ENCODE data around the gene SARNP.

- TF ChIP-seq CTCF (IDR thresholded peaks at IDR 0.05) (no peak), POLR2A (IDR thresholded peaks at IDR 0.05) (no peak)
Measured at GRCh38 chr12:55828357-55828756, 10.8 kb upstream of the SARNP start.
